Stimulated activated CD4-positive, alpha-beta T cell treated with anti-CD3 and anti-CD28 coated beads, Interleukin-1b, Interleukin-23, amount 100 ng/mL, for 48 hours (primary cell): ENCODE results near the gene CEACAM20.
A peak's percentile ranks its signal among the peaks of the same experiment; 100 is the strongest.
"Not testable (repeated sequence)": the region's sequence is repeated elsewhere in the genome, so short reads cannot be mapped to it uniquely, and the experiment has no call there.

Source experiments
- DNase-seq: peaks from one replicate; pipeline ENCODE4 v3.0.0-alpha.2; 2020

CEACAM20 gene

DNA sequence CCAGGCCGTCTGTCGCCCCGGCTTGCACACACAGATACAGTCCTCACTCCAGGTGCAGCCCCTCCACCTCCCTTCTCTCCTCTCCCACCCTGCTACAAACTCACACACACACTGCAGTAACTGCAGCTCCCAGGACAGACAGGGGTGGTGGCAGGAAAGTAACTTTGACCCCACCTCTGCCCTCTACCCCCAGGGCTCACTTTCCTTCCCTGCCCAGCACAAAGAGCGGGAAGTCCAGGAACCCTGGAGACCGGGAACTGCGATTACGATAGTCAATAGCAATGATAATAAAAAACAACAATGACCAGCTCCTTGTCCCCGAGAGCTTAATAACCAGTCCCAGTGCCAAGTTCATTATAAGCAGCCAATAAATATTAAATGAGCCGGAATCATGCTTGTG, at the start of gene CEACAM20:
CEACAM20 (minus strand) TSS at position 140 of the 400 bp plus-strand sequence. CDS start 166 bp downstream, outside the sequence.
- no peak for DNase-seq

- DNase-seq, result no peak
Measured at GRCh38 chr19:44577566-44577874, 48.0 kb upstream of the CEACAM20 start.

DNA sequence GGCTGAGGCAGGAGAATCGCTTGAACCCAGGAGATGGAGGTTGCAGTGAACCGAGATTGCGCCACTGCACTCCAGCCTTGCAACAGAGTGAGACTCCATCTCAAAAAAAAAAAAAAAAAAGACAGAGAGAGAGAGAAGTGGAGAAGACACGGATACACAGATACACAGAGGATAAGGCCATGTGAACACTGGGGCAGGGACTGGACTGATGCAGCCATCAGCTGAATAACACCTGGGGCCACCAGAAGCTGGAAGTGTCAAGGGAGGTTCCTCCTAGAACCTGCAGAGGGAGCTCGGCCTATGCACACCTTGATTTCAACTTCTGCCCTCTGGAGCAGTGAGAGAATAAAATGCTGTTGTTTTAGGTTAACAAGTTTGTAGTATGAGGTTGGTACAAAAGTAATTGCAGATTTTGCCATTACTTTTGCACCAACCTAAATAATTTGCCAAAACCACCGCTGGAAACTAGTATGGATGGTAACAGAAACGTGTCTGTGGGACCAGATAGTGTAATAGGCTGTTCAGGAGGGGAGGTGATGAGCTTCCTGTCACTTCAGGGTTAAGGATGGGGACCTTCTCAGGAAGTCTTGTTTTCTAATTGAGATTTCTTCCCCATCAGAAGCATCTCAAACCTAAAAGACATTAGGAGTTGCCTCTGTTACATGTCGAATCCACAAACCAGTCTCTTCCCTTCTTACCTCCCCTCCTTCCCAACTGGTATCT, 47.5 kb upstream of the CEACAM20 start:
- DNase-seq, result peak; percentile 37

DNA sequence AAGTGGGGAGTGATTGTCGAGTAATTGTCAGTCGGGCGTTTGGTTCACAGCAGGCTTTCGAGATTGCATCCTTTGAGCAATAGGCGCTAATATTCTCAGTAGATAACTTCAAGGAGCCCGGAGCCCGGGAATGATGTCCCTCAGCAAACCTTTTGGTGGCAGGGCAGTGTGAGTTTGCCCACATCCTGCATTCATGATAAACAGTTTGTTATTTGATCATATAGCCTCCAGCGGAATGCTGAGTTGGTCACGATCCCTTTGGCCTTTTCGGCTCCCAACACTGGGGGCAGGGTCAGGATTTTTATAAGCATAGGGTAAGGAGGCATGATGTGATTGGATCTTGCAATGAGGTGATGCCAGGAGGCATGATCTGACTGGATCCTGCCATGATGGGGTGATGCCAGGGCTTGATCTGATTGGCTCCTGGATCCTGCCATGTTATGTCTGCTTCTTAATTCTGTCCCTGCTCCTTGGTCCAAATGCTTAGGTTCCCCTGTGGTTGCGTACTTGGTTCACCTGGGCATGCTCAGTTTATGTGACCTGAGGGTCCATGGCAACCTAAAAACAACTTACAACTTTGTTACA, 45.7 kb upstream of the CEACAM20 start:
- no peak for DNase-seq

GRCh38 chr19:44574186-44574950, 44.9 kb upstream of the CEACAM20 start:
- DNase-seq, result no peak

DNA sequence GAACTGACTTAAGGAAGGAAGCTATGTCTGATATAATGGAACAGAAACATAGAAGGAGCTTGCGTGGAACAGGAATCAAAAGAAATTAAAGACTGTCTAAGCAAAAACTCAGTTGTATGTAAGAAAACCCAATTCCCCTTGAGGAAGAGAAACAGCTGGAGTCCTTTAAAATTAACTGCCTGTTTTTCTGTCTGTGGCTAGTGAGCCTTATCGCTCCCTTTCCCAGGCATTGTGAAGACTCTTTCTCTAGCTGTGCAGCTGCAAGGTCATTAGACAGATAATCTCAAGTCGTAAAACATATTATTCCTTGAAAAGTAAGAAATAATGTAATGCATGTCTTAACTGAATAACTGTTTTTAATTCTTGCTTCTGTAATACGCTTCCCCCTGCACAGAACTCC, 44.2 kb upstream of the CEACAM20 start:
- DNase-seq, result no peak

- DNase-seq, result no peak
Measured at GRCh38 chr19:44573183-44573582, 43.7 kb upstream of the CEACAM20 start.

DNA sequence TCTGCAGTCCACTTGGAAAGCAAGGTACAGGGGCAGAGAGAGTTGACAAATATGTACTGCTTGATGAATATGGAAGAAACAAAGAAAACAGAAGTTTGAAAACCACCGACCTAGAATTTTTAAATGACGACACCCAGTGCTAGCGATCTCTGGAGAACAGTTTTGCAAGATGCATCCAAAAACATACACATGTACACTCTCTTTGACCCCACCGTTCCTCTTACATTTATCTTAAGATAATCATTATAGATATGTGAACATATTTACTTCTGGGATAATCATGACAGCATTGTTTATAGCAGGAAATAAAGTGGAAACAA, 43.1 kb upstream of the CEACAM20 start:
- DNase-seq, result no peak

GRCh38 chr19:44571830-44572580, 42.5 kb upstream of the CEACAM20 start:
- no peak for DNase-seq

- DNase-seq, result peak; percentile 48
Measured at GRCh38 chr19:44570984-44571684, 41.7 kb upstream of the CEACAM20 start.

DNA sequence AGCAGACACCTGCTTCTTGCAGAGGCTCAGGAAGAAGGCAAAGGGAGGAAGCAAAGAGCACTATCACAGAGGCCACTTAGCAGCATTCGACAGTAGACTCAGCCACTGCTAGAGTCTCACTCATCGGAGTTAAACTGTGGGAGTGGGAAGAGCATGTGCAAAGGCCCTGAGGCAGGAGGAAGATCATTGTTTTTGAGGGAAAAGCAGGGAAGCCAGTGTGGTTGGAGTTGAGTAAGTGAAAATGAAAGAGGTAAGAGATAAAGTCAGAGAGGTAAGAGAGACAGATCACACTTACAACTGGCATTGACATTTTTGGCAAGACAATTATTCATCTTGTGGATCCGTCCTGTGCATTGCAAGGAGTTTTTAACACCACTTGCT, 41.1 kb upstream of the CEACAM20 start:
- DNase-seq, result no peak

DNA sequence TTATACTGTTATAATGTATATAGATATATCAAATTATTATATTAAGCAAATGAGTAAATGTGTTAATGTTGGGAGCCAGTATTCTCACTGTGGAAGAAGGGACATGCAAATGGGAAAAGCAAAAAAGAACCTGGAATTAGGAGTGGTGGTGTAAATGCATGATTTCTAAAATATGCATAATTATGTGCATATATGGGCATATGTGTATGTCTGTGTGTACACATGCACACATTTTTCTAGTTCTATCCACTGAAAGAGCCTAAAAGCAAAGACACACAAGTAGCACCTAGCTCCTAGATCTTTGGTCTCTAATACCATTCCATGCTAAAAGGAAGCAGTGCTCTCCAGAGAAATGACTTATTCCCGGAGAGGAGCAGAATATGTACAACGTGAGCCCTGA, 38.3 kb upstream of the CEACAM20 start:
- no peak for DNase-seq

GRCh38 chr19:44566984-44567383, 37.5 kb upstream of the CEACAM20 start:
- no peak for DNase-seq

DNA sequence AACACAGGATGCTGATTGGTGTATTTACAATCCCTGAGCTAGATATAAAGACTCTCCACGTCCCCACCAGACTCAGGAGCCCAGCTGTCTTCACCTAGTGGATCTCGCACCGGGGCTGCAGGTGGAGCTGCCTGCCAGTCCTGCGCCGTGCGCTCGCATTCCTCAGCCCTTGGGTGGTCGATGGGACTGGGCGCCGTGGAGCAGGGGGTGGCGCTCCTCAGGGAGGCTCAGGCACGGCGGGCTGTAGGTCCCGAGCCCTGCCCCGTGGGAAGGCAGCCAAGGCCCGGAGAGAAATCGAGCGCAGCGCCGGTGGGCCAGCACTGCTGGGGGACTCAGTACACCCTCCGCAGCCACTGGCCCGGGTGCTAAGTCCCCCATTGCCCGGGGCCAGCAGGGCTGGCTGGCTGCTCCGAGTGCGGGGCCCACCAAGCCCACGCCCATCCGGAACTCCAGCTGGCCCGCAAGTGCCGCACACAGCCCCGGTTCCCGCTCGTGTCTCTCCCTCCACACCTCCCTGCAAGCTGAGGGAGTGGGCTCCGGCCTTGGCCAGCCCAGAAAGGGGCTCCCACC, 33.7 kb upstream of the CEACAM20 start:
- not testable (repeated sequence) for DNase-seq

GRCh38 chr19:44557933-44558332, 28.5 kb upstream of the CEACAM20 start:
- no peak for DNase-seq

- no peak for DNase-seq
Measured at GRCh38 chr19:44554641-44555246, 25.3 kb upstream of the CEACAM20 start.

- DNase-seq, result peak; percentile 10
Measured at GRCh38 chr19:44553478-44554171, 24.1 kb upstream of the CEACAM20 start.

GRCh38 chr19:44552324-44552723, 22.8 kb upstream of the CEACAM20 start:
- DNase-seq, result peak; percentile 56

DNA sequence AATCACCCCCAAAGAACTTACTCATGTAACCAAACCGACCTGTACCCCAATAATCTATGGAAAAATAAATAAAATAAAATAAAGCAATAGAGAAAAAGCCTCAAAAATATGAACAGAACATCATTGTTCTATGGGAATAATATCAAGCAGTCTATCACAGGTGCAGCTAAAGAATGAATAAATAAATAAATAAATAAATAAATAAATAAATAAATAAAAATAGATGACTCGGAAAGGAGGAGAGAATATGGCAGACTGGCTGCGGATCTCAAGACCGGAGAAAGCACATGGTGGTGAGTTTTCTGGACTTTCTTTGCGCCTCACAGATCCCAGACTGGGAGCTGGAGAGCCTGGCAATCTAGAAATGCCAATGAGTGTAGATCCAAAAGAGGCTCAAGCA, 22.4 kb upstream of the CEACAM20 start:
- DNase-seq, result no peak

GRCh38 chr19:44550976-44551375, 21.5 kb upstream of the CEACAM20 start:
- not testable (repeated sequence) for DNase-seq

- no peak for DNase-seq
Measured at GRCh38 chr19:44549507-44549906, 20.0 kb upstream of the CEACAM20 start.

- DNase-seq, result no peak
Measured at GRCh38 chr19:44548736-44549135, 19.3 kb upstream of the CEACAM20 start.
